GM13977 (cell line): ENCODE measurements around the gene ADAMTSL3.

ENCODE experiments used
- DNase-seq: peaks from one replicate; pipeline ENCODE4 v3.0.0; 2012; ENCODE audit warnings: low spot score
- in situ Hi-C: fragments of 300-500 bp; cut with MboI; formaldehyde crosslinking; loops from one replicate; pipeline ENCODE4 v1.12.0; 2022; ENCODE audit warnings: low sequenced_read_pairs, low pct_unique_long_range_greater_than_20kb, mixed read lengths, inconsistent platforms; ENCODE audit not compliant: unreplicated experiment
- TF ChIP-seq, protein P1 (sequence below): IDR thresholded peaks from 2 replicates; pipeline ENCODE4 v1.5.1; 2012; ENCODE audit warnings: mild to moderate bottlenecking, control low read depth; ENCODE audit not compliant: insufficient read depth; ENCODE audit errors: extremely low read depth, missing control alignments

ADAMTSL3 gene

DNA sequence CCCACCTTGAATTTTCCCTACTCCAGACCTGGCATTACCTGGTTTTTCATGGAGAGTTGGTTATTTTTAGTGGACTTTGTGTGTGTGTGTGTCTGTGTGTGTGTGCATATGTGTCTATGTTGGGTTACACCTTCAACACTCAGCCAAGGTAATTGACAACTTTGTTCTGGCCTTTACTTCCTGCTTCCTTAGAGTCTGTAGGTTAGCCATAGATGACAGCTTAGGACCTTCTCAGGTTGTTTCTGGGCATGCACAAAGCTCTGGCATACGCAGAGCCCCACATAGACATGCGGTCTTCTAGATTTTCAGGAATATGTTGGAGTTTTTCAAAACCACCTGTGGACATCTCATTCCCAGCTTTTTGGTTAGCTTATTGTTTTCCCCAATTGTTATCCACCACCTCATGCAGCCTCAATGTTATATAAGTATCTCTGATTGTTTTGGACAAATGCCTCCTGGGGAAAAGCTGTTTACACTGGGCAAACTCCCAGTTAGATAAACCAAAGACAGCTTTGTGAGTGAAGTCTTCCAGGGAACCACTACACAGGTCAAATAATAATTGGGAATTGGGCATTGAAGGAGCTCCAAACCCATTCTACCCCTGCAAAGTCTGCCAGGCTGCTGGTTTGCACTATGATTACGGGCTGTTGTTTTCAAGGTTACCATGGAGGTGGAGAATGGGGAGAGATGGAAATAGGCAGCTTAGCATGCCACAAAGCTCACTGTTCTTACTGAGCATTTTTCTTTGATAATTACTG is 201.2 kb downstream of the ADAMTSL3 start:
- in situ Hi-C loops = no loop called here
- TF ChIP-seq, protein P1, sequence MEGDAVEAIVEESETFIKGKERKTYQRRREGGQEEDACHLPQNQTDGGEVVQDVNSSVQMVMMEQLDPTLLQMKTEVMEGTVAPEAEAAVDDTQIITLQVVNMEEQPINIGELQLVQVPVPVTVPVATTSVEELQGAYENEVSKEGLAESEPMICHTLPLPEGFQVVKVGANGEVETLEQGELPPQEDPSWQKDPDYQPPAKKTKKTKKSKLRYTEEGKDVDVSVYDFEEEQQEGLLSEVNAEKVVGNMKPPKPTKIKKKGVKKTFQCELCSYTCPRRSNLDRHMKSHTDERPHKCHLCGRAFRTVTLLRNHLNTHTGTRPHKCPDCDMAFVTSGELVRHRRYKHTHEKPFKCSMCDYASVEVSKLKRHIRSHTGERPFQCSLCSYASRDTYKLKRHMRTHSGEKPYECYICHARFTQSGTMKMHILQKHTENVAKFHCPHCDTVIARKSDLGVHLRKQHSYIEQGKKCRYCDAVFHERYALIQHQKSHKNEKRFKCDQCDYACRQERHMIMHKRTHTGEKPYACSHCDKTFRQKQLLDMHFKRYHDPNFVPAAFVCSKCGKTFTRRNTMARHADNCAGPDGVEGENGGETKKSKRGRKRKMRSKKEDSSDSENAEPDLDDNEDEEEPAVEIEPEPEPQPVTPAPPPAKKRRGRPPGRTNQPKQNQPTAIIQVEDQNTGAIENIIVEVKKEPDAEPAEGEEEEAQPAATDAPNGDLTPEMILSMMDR = no peak
- no peak for DNase-seq

DNA sequence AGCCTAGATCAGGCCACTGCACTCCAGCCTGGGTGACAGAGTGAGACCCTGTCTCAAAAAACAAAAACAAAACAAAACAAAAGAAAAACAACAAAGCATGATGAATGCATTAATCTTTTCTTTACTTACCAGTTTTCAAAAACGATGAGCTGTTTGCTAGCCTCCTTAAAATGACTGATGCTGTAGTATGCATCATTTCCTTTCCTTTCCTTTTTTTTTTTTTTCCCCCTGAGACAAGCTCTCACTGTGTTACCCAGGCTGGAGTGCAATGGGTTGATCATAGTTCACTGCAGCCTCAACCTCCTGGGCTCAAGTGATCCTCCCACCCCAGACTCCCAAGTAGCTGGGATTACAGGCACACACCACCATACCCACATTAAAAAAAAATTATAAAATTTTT is 202.0 kb downstream of the ADAMTSL3 start:
- in situ Hi-C loops = no loop called here
- TF ChIP-seq, protein P1 = no peak
- no peak for DNase-seq

DNA sequence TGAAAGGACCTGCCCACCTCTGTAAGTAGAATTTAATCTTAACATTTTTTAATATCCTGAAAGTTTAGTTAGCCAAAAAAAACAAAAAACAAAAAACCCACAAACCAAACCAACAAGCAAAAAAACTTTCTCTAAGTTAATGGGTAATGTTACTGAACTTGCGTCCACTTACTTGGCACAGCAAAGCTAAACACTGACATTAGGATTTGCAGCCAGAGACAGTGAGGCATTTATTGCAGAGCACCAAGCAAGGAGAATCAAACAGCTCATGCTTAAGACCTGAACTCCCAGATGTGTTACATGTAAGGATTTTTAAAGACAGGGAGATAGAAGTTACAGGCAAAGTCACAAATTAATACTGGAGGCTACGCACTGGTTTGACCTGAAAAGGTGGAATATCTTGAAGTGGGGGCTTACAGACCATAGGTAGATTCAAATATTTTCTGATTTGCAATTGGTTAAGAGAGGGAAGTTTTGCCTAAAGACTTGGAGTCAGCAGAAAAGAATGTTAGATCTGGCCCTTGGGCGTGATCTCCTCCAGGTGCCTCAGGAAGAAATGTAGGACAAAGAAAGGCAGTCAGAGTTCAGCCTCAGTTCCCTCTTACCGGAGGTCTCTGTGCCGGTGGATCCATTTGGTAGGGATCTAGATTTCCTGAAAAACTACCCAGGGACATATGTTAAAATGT is 205.0 kb downstream of the ADAMTSL3 start:
- no peak for DNase-seq
- TF ChIP-seq, protein P1 = no peak
- in situ Hi-C loops = no loop called here

DNA sequence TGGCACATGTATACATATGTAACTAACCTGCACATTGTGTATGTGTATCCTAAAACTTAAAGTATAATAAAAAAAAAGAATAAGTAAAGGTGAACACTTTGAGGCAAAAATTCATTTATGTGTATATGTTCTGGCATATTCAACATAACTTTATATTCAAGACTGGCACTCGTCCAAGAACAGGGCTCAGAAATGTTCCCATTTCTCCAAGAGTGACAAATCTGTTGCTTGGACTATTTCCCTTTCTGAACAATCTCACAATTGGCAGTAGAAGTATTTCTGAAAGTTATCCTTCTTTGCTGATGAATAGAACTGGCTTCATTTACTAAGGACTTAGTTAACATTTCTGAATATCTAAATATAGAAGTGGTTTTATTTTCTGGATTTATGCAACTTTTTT is 212.8 kb downstream of the ADAMTSL3 start:
- TF ChIP-seq, protein P1 = no peak
- no peak for DNase-seq
- in situ Hi-C loops = no loop called here

DNA sequence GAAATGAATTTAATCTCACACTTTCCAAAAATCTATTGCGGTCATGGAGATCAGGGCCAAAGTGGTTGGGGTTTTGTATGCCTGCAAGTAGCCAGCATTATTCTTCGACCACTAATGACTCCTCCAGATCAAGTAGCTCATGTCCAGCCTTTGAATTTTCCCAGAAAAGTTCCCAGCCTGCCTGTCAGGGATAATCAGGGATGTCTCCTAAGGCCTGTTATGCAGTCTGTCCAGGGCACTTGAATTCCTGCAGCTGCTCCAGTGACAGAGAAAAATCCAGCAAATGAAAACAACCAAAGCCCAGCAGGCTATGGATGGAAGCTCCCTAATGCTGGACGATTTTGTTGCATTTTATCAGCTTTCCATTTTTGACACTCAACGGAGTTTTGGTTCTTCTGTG is 215.4 kb downstream of the ADAMTSL3 start:
- in situ Hi-C loops = no loop called here
- TF ChIP-seq, protein P1 = no peak
- DNase-seq = no peak

DNA sequence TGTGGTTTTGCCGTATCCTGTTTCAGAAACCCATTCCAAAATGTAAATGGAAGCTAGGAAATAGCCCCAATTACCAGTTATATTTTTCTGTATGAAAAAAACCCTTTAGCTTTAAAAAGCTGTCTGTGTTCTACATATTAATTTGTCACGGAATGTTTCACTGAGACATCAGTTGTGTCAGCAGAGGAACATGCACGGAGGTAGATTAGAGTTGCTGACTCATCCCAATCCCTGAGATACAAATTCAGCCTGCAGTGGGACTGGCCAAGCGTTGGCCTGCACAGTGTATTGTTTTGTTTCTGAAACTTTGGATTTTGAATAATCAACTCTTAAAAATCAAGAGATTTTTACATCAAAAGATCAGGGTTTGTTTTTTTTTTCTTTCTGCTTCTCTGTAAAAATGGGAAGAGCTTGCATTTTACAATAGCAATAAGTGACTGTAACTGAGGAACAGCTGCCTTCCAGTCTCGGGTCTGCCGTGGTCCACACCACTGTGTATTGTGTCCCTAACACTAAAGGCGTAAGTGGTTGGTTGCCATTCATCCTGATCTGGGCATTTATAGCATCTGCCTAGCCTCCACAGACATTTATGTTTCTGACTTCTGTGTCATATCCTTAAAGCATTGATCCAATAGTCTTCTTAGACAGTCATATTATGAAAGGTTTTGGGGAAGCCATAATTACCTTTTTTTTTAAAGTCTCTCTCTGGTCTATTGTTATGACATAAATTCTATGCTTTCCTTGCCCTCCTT is 218.1 kb downstream of the ADAMTSL3 start:
- peak; percentile 23 for DNase-seq
- in situ Hi-C loops = no loop called here
- TF ChIP-seq, protein P1 = no peak
